Measurements from ENCODE around the gene NET1. TPM values are rescaled to one million over a fixed set of nuclear protein-coding genes. Genes with fewer than 3 reads are reported as not detected.
A peak's percentile ranks its signal among the peaks of the same experiment; 100 is the strongest.

The NET1 gene
- polyA plus RNA-seq, 2 of the 4 experiments (the other 2 are of a cell fraction) = 42.9 to 132 TPM

- WGBS (ENCODE audit: missing lambda C conversion rate) = 77% methylated on average over 6 of the region's 6 CpGs
- H3K27ac ChIP-seq = peak overlapping the region in 1 of 2 experiments; percentile 56; a peak in 2 of 6 replicates
- no peak for ATAC-seq
- TF ChIP-seq HOXB5 (CRISPR knock-in tag; IDR thresholded peaks at IDR 0.05) = no peak
- TF ChIP-seq JUNB (IDR thresholded peaks at IDR 0.05) = no peak
- POLR2A ChIA-PET = no interaction called here
- H3K4me3 ChIP-seq = no peak overlapping the region
- DNase-seq (ENCODE audit: low read depth in 1 of 2, low spot score in 1 of 2) = no peak
- no peak overlapping the region for H3K4me2 ChIP-seq
- peaks cover 6% of the 10 kb centered on the region; the same call in 1 of the 3 replicates for H3K4me1 ChIP-seq
- no peaks in the 10 kb centered on the region for H3K9me3 ChIP-seq
- CTCF ChIA-PET = interaction anchor here (0.8 to 2.3 kb wide), 3 partner anchors 24 to 162 kb away, joined by 3 to 11 read pairs (median 4); no protein-coding TSS in a partner anchor
- no peak for FAIRE-seq
Measured at GRCh38 chr10:5467634-5468255, 55.4 kb downstream of the NET1 start.

- TF ChIP-seq CEBPB (IDR thresholded peaks at IDR 0.05) (no peak), FOSB (CRISPR knock-in tag; IDR thresholded peaks at IDR 0.05) (no peak), RNF2 (IDR thresholded peaks at IDR 0.05; ENCODE audit: borderline replicate concordance, low read depth) (no peak), HMGXB4 (CRISPR knock-in tag; IDR thresholded peaks at IDR 0.05; ENCODE audit: borderline replicate concordance) (no peak), SMC3 (IDR thresholded peaks at IDR 0.05) (no peak), HES2 (IDR thresholded peaks at IDR 0.05) (no peak), CHD2 (IDR thresholded peaks at IDR 0.05; ENCODE audit: low read length, partially characterized antibody) (no peak), ELK1 (IDR thresholded peaks at IDR 0.05; ENCODE audit: low read depth, low read length) (no peak), CBX8 (IDR thresholded peaks at IDR 0.05) (no peak), MAFK (IDR thresholded peaks at IDR 0.05; ENCODE audit: partially characterized antibody) (no peak), NR3C1 (IDR thresholded peaks at IDR 0.05) (no peak), MAX (IDR thresholded peaks at IDR 0.05) (no peak), ZNF302 (CRISPR knock-in tag; IDR thresholded peaks at IDR 0.05) (no peak), ZFP36 (IDR thresholded peaks at IDR 0.05; ENCODE audit: borderline replicate concordance, partially characterized antibody) (no peak), ATOH8 (CRISPR knock-in tag; IDR thresholded peaks at IDR 0.05; ENCODE audit: low read depth) (no peak), HDAC2 (IDR thresholded peaks at IDR 0.05) (no peak), SREBF2 (IDR thresholded peaks at IDR 0.05) (no peak), POLR2A (IDR thresholded peaks at IDR 0.05; ENCODE audit: low read length) (no peak)
- Histone ChIP-seq H3K4me2 (no peak overlapping the region), H3K27ac (no peak overlapping the region), H3K4me3 (no peak overlapping the region), H3K4me1 (peaks cover 6% of the 10 kb centered on the region; the same call in 1 of the 3 replicates), H3K9me3 (no peaks in the 10 kb centered on the region)
- ATAC-seq (no peak), DNase-seq (ENCODE audit: low read depth in 1 of 2, low spot score in 1 of 2) (no peak), FAIRE-seq (no peak)
- ChIA-PET POLR2A (no interaction called here), CTCF (interaction anchor here (2.3 kb wide), 1 partner anchor 154 kb away, joined by 11 read pairs; no protein-coding TSS in a partner anchor)
- WGBS (ENCODE audit: missing lambda C conversion rate) = 78% methylated on average over 8 of the region's 8 CpGs
Measured at GRCh38 chr10:5468262-5469106, 56.1 kb downstream of the NET1 start.
